ENCODE results near the gene ARHGAP26. TPM values are rescaled to one million over a fixed set of nuclear protein-coding genes. Genes with fewer than 3 reads are reported as not detected.

Gene ARHGAP26
- total and polyA plus RNA-seq, 4 donors = 5.4 to 52.3 (median 30.4) TPM

DNA sequence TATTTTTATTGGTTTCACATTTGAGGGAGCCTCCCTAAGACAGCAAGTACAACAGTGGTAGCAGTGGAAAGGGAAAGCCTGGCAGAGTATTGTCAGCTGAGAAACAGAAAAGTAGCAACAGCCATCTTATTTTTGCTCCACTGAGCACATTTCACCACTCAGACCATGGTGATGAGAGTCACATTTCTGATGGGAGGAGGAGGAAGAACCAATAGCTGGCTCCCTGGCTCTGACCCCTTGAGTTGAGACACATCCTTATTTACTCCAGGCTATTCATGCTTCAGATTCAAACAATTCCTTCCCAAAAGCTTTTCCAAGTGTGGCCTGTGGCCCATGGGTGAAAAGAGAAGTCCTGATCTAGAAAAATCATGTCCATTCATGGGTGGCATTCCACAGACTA is 236.3 kb downstream of the ARHGAP26 start:
- ATAC-seq (ENCODE audit: insufficient read depth, low FRiP score) = no peak

DNA sequence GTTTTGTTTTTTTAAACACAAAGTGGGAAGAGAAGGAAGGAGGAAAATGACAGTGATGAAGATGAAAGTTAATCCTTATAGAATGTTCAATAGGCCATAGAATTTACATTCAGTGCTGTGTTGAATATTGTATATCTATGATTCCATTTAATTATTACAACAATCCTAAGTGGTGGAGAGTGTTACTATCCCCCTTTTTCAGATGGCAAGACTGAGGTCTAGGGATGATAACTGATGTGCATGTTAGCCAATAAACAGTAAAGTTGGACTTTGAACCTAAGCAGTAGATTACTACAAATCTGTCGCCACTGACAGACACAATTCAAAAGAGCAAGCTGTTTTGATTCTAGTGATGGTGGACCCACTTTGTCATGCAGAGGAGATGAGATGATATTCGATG is 237.9 kb downstream of the ARHGAP26 start:
- Histone ChIP-seq H3K27ac (ENCODE audit: low read depth in 1 of 2, low read length in 1 of 2) (no peak overlapping the region), H3K27me3 (ENCODE audit: control insufficient read depth in 3 of 3, insufficient read depth in 3 of 3, low read length in 2 of 3) (no peaks in the 10 kb centered on the region), H3K36me3 (ENCODE audit: control insufficient read depth in 4 of 4, insufficient read depth in 4 of 4, low read length in 4 of 4) (no peaks in the 10 kb centered on the region), H3K9ac (ENCODE audit: insufficient read depth in 1 of 2, low read length in 2 of 2) (no peak overlapping the region), H3K4me3 (no peak overlapping the region), H3K4me1 (ENCODE audit: control insufficient read depth in 5 of 5, insufficient read depth in 5 of 5, low read length in 5 of 5) (peaks cover 0 to 46% (median 11%) of the 10 kb centered on the region in 5 donors), H3K9me3 (ENCODE audit: control insufficient read depth in 4 of 4, insufficient read depth in 3 of 4, low read length in 3 of 4) (no peaks in the 10 kb centered on the region)
- WGBS, 2 donors = 94 to 97% methylated on average over 2 of the region's 2 CpGs
- DNase-seq (no peak), ATAC-seq (ENCODE audit: insufficient read depth, low FRiP score) (no peak)
- TF ChIP-seq, protein P1, sequence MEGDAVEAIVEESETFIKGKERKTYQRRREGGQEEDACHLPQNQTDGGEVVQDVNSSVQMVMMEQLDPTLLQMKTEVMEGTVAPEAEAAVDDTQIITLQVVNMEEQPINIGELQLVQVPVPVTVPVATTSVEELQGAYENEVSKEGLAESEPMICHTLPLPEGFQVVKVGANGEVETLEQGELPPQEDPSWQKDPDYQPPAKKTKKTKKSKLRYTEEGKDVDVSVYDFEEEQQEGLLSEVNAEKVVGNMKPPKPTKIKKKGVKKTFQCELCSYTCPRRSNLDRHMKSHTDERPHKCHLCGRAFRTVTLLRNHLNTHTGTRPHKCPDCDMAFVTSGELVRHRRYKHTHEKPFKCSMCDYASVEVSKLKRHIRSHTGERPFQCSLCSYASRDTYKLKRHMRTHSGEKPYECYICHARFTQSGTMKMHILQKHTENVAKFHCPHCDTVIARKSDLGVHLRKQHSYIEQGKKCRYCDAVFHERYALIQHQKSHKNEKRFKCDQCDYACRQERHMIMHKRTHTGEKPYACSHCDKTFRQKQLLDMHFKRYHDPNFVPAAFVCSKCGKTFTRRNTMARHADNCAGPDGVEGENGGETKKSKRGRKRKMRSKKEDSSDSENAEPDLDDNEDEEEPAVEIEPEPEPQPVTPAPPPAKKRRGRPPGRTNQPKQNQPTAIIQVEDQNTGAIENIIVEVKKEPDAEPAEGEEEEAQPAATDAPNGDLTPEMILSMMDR (IDR thresholded peaks at IDR 0.05; ENCODE audit: control extremely low read depth, extremely low read depth) = no peak

More for the DNA sequence above, 236.3 kb downstream of the ARHGAP26 start:
- Histone ChIP-seq H3K27me3 (ENCODE audit: control insufficient read depth in 3 of 3, insufficient read depth in 3 of 3, low read length in 2 of 3) (no peaks in the 10 kb centered on the region), H3K9ac (ENCODE audit: insufficient read depth in 1 of 2, low read length in 2 of 2) (no peak overlapping the region), H3K4me3 (no peak overlapping the region), H3K27ac (ENCODE audit: low read depth in 1 of 2, low read length in 1 of 2) (peak overlapping the region in 1 of 2 donors; percentile 64), H3K4me1 (ENCODE audit: control insufficient read depth in 5 of 5, insufficient read depth in 5 of 5, low read length in 5 of 5) (peaks cover 11 to 55% (median 16%) of the 10 kb centered on the region in 5 donors), H3K36me3 (ENCODE audit: control insufficient read depth in 4 of 4, insufficient read depth in 4 of 4, low read length in 4 of 4) (no peaks in the 10 kb centered on the region), H3K9me3 (ENCODE audit: control insufficient read depth in 4 of 4, insufficient read depth in 3 of 4, low read length in 3 of 4) (no peaks in the 10 kb centered on the region)
- DNase-seq = no peak
- TF ChIP-seq, protein P1 (IDR thresholded peaks at IDR 0.05; ENCODE audit: control extremely low read depth, extremely low read depth) = no peak

DNA sequence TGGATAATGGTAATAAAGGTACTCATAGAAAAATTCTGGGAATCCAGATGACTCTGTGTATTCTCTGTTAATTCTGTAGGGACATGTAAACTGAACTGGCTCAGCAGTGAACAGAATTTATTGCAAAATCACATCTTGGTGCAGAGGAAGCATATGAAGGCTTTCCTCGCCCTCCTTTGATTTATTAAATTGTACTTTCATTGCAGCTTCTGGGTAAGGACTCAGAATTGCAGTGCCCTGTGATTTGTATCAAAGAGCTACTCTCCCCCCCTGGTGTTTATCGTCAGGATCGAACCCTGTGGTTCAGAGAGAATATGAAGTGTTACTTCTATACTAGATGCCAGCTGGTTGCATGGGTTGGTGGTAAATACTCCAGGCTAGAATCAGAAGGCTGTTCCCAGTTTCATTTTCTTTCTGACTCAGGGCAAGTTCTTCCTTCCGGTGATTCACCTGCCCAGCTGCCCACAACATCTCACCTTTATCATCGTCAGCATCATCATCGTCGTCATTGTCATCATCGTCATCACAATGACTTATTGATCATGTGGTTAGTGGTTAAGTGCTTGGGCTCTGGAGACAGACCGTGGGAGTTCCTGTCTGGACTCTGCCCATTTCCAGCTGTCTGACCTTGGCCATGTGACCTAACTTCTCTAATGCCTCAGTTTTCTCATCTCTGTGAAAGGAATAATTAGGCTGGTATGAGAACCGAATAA is 238.8 kb downstream of the ARHGAP26 start:
- Histone ChIP-seq H3K27ac (ENCODE audit: low read depth in 1 of 2, low read length in 1 of 2) (peak overlapping the region in 1 of 2 donors; percentile 17), H3K4me3 (no peak overlapping the region), H3K9me3 (ENCODE audit: control insufficient read depth in 4 of 4, insufficient read depth in 3 of 4, low read length in 3 of 4) (no peaks in the 10 kb centered on the region), H3K9ac (ENCODE audit: insufficient read depth in 1 of 2, low read length in 2 of 2) (no peak overlapping the region), H3K36me3 (ENCODE audit: control insufficient read depth in 4 of 4, insufficient read depth in 4 of 4, low read length in 4 of 4) (no peaks in the 10 kb centered on the region), H3K4me1 (ENCODE audit: control insufficient read depth in 5 of 5, insufficient read depth in 5 of 5, low read length in 5 of 5) (peaks cover 0 to 42% (median 11%) of the 10 kb centered on the region in 5 donors), H3K27me3 (ENCODE audit: control insufficient read depth in 3 of 3, insufficient read depth in 3 of 3, low read length in 2 of 3) (no peaks in the 10 kb centered on the region)
- TF ChIP-seq, protein P1 (IDR thresholded peaks at IDR 0.05; ENCODE audit: control extremely low read depth, extremely low read depth) = no peak
- 38 to 41% methylated on average over 10 of the region's 10 CpGs for WGBS, 2 donors
- ATAC-seq (ENCODE audit: insufficient read depth, low FRiP score) (peak; percentile 53), DNase-seq (peak in 2 of 3 donors; percentile 51 to 69)

All from lung (tissue), 12 donors.